K562 treated with DMSO at 1 percent for 12 hours (cell line): Measurements from ENCODE around the gene ARHGAP33. TPM values are rescaled to one million over a fixed set of nuclear protein-coding genes. Genes with fewer than 3 reads are reported as not detected.

ENCODE experiments used
- total RNA-seq: library from RNA; unstranded; fragments of 300-600 nt; gene quantifications from 2 replicates; pipeline ENCODE4 v1.2.3, GENCODE V29; 2022; ENCODE audit not compliant: insufficient read depth

Gene ARHGAP33
- 4.2 and 5.9 TPM in 2 replicates for total RNA-seq

GRCh38 chr19:35775298-35776101 is at the start of gene ARHGAP33:
Gene ARHGAP33 (plus strand): TSS chr19:35775564. CDS start chr19:35775659, 95 bp downstream.

GRCh38 chr19:35742121-35742724 is 33.1 kb upstream of the ARHGAP33 start, which contains the start of gene IGFLR1:
Gene IGFLR1 (minus strand): TSS chr19:35742452. CDS start chr19:35741180, 1,272 bp downstream.

GRCh38 chr19:35745328-35746086 is 29.9 kb upstream of the ARHGAP33 start, which contains the start of the genes PSENEN and U2AF1L4:
Gene PSENEN (plus strand): TSS chr19:35745651. CDS start chr19:35745931, 280 bp downstream.
Gene U2AF1L4 (minus strand): TSS chr19:35745418. CDS start chr19:35745391, 27 bp downstream.

GRCh38 chr19:35748106-35749020 is 27.0 kb upstream of the ARHGAP33 start, which contains the start of gene LIN37:
Gene LIN37 (plus strand): TSS chr19:35748576. CDS start chr19:35748725, 149 bp downstream.

GRCh38 chr19:35756377-35757230 is 18.8 kb upstream of the ARHGAP33 start, which contains the start of gene HSPB6:
Gene HSPB6 (minus strand): TSS chr19:35757029. CDS start chr19:35757008, 21 bp downstream.

GRCh38 chr19:35757749-35758608 is 17.4 kb upstream of the ARHGAP33 start, which contains the start of gene PROSER3:
Gene PROSER3 (plus strand): TSS chr19:35758176. CDS start chr19:35758216, 40 bp downstream.

GRCh38 chr19:35812220-35813042 is 37.1 kb downstream of the ARHGAP33 start, which contains the start of gene PRODH2:
Gene PRODH2 (minus strand): TSS chr19:35812845. CDS start chr19:35812805, 40 bp downstream.

Other genes starting within 250 kb of the ARHGAP33 start
- gene SBSN, start 247.3 kb upstream of the ARHGAP33 start, total RNA-seq, result not detected in 2 replicates
- gene GAPDHS, start 242.1 kb upstream of the ARHGAP33 start, total RNA-seq, result not detected in 2 replicates
- gene TMEM147, start 229.9 kb upstream of the ARHGAP33 start, total RNA-seq, result 104 and 142 TPM in 2 replicates
- gene ATP4A, start 211.9 kb upstream of the ARHGAP33 start, total RNA-seq, result not detected in 2 replicates
- not detected in 2 replicates for gene PMIS2, start 189.4 kb upstream of the ARHGAP33 start, total RNA-seq
- 18.2 and 37.8 TPM in 2 replicates for gene HAUS5, start 162.8 kb upstream of the ARHGAP33 start, total RNA-seq
- gene RBM42, start 146.5 kb upstream of the ARHGAP33 start, total RNA-seq, result 182 and 236 TPM in 2 replicates
- gene ETV2, start 133.8 kb upstream of the ARHGAP33 start, total RNA-seq, result 1.7 and 2.1 TPM in 2 replicates
- 995 and 1,433 TPM in 2 replicates for gene COX6B1, start 127.2 kb upstream of the ARHGAP33 start, total RNA-seq
- not detected in 2 replicates for gene UPK1A, start 109.0 kb upstream of the ARHGAP33 start, total RNA-seq
- not detected in 2 replicates for gene ZBTB32, start 71.0 kb upstream of the ARHGAP33 start, total RNA-seq
- 20.4 and 28.5 TPM in 2 replicates for gene KMT2B, start 57.6 kb upstream of the ARHGAP33 start, total RNA-seq
- gene IGFLR1, start 33.1 kb upstream of the ARHGAP33 start, total RNA-seq, result 10.9 and 19.2 TPM in 2 replicates
- gene U2AF1L4, start 30.1 kb upstream of the ARHGAP33 start, total RNA-seq, result 4.5 and 8.7 TPM in 2 replicates
- 21.0 and 49.5 TPM in 2 replicates for gene PSENEN, start 29.9 kb upstream of the ARHGAP33 start, total RNA-seq
- gene LIN37, start 27.0 kb upstream of the ARHGAP33 start, total RNA-seq, result 24.0 and 25.9 TPM in 2 replicates
- gene HSPB6, start 18.5 kb upstream of the ARHGAP33 start, total RNA-seq, result not detected in 2 replicates
- gene PROSER3, start 17.4 kb upstream of the ARHGAP33 start, total RNA-seq, result 5.4 and 18.6 TPM in 2 replicates
- gene PRODH2, start 37.3 kb downstream of the ARHGAP33 start, total RNA-seq, result not detected in 2 replicates
- 1.3 and 1.9 TPM in 2 replicates for gene NPHS1, start 76.9 kb downstream of the ARHGAP33 start, total RNA-seq
- 0.20 TPM in 1 of 2 replicates, not detected in the other for gene KIRREL2, start 81.3 kb downstream of the ARHGAP33 start, total RNA-seq
- gene APLP1, start 93.0 kb downstream of the ARHGAP33 start, total RNA-seq, result 7.4 and 15.0 TPM in 2 replicates
- gene NFKBID, start 125.0 kb downstream of the ARHGAP33 start, total RNA-seq, result 5.8 and 7.3 TPM in 2 replicates
- gene HCST, start 127.0 kb downstream of the ARHGAP33 start, total RNA-seq, result not detected in 2 replicates
- 18.6 and 31.0 TPM in 2 replicates for gene TYROBP, start 132.7 kb downstream of the ARHGAP33 start, total RNA-seq
- gene LRFN3, start 160.8 kb downstream of the ARHGAP33 start, total RNA-seq, result not detected in 2 replicates
- gene SDHAF1, start 219.6 kb downstream of the ARHGAP33 start, total RNA-seq, result 49.4 and 74.2 TPM in 2 replicates
- gene SYNE4, start 233.2 kb downstream of the ARHGAP33 start, total RNA-seq, result 0.46 TPM in 1 of 2 replicates, not detected in the other
- 35.2 and 37.1 TPM in 2 replicates for gene ALKBH6, start 238.6 kb downstream of the ARHGAP33 start, total RNA-seq